ENCODE results near the gene PPTC7. TPM values are rescaled to one million over a fixed set of nuclear protein-coding genes. Genes with fewer than 3 reads are reported as not detected.
"Not testable (repeated sequence)": the region's sequence is repeated elsewhere in the genome, so short reads cannot be mapped to it uniquely, and the experiment has no call there.

Gene PPTC7
- total RNA-seq, 2 experiments from 2014 or later, result 43.1 to 44.5 TPM

GRCh38 chr12:110566993-110567392 is 16.1 kb downstream of the PPTC7 start:
- intact Hi-C loops (cut with micrococcal nuclease), result no loop called here
- TF ChIP-seq CTCF (IDR thresholded peaks at IDR 0.05), result no peak
- ChIA-PET POLR2A (interaction anchor here (1.2 to 11.8 kb wide), 3 partner anchors 10 to 99 kb away, joined by 3 to 79 read pairs (median 3); partner anchors contain the start of genes FAM216A and GPN3), CTCF (interaction anchor here (0.7 to 1.5 kb wide), 6 partner anchors 12 to 204 kb away, joined by 3 to 5 read pairs (median 4); partner anchors contain the start of gene ARPC3)
- DNase-seq, result no peak
- Mint-ChIP-seq H3K4me3 (no peak overlapping the region), H3K27ac (peak overlapping the region; percentile 40), H3K36me3 (ENCODE audit: low read depth) (peaks cover 41% of the 10 kb centered on the region), H3K27me3 (no peaks in the 10 kb centered on the region), H3K4me1 (ENCODE audit: low read depth) (peaks cover 61% of the 10 kb centered on the region), H3K9me3 (peaks cover 13% of the 10 kb centered on the region)
- ATAC-seq, result no peak

- no peak for TF ChIP-seq CTCF (IDR thresholded peaks at IDR 0.05)
- Mint-ChIP-seq H3K27ac (peak overlapping the region; percentile 76), H3K4me1 (ENCODE audit: low read depth) (peaks cover 66% of the 10 kb centered on the region), H3K9me3 (peaks cover 7% of the 10 kb centered on the region), H3K36me3 (ENCODE audit: low read depth) (peaks cover 36% of the 10 kb centered on the region), H3K27me3 (no peaks in the 10 kb centered on the region), H3K4me3 (no peak overlapping the region)
- CTCF ChIA-PET, result interaction anchor here (1.1 to 1.5 kb wide), 3 partner anchors 14 to 36 kb away, joined by 5 to 9 read pairs (median 5); no protein-coding TSS in a partner anchor
- intact Hi-C loops (cut with micrococcal nuclease), result no loop called here
- POLR2A ChIA-PET, result interaction anchor here (0.7 to 11.8 kb wide), 6 partner anchors 11 to 98 kb away, joined by 3 to 79 read pairs (median 3); partner anchors contain the start of gene FAM216A
- DNase-seq (no peak), ATAC-seq (no peak)
Observed at GRCh38 chr12:110565894-110566871, 16.9 kb downstream of the PPTC7 start.

- DNase-seq, result no peak
- Mint-ChIP-seq H3K9me3 (peaks cover under 1% of the 10 kb centered on the region), H3K4me1 (ENCODE audit: low read depth) (peaks cover 68% of the 10 kb centered on the region), H3K4me3 (no peak overlapping the region), H3K27ac (peak overlapping the region; percentile 93), H3K36me3 (ENCODE audit: low read depth) (peaks cover 33% of the 10 kb centered on the region), H3K27me3 (no peaks in the 10 kb centered on the region)
- intact Hi-C loops (cut with micrococcal nuclease), result no loop called here
- no peak for ATAC-seq
- ChIA-PET POLR2A (interaction anchor here (0.6 to 11.8 kb wide), 3 partner anchors 12 to 27 kb away, joined by 3 to 79 read pairs (median 4); no protein-coding TSS in a partner anchor), CTCF (no interaction called here)
- TF ChIP-seq CTCF (IDR thresholded peaks at IDR 0.05), result no peak
Observed at GRCh38 chr12:110564471-110564991, 18.6 kb downstream of the PPTC7 start.

GRCh38 chr12:110563702-110564470 is 19.2 kb downstream of the PPTC7 start:
- peak overlapping the region; percentile 3 for H3K4me3 Mint-ChIP-seq
- CTCF ChIA-PET, result interaction anchor here (1.0 to 1.8 kb wide), 4 partner anchors 14 to 39 kb away, joined by 3 to 5 read pairs (median 4); no protein-coding TSS in a partner anchor
- no peaks in the 10 kb centered on the region for H3K9me3 Mint-ChIP-seq

GRCh38 chr12:110562386-110562785 is 20.7 kb downstream of the PPTC7 start:
- not testable (repeated sequence) for H3K27me3 Mint-ChIP-seq, H3K9me3 Mint-ChIP-seq
- Mint-ChIP-seq H3K27ac (peak overlapping the region; percentile 93), H3K36me3 (ENCODE audit: low read depth) (peaks cover 26% of the 10 kb centered on the region), H3K4me1 (ENCODE audit: low read depth) (peaks cover 68% of the 10 kb centered on the region), H3K4me3 (peak overlapping the region; percentile 45)
- DNase-seq (peak; percentile 72), ATAC-seq (peak; percentile 75)
- intact Hi-C loops (cut with micrococcal nuclease), result loop anchor here (2.0 kb wide), 1 partner anchor 16 kb away; no protein-coding TSS in a partner anchor
- CTCF ChIA-PET, result interaction anchor here (1.0 to 1.8 kb wide), 4 partner anchors 11 to 39 kb away, joined by 3 to 7 read pairs (median 4); no protein-coding TSS in a partner anchor
- POLR2A ChIA-PET, result interaction anchor here (1.2 to 11.8 kb wide), 2 partner anchors 14 to 18 kb away, joined by 3 to 79 read pairs; no protein-coding TSS in a partner anchor

More at GRCh38 chr12:110563702-110564470, 19.2 kb downstream of the PPTC7 start:
- peaks cover 28% of the 10 kb centered on the region for H3K36me3 Mint-ChIP-seq (ENCODE audit: low read depth)
- peaks cover 67% of the 10 kb centered on the region for H3K4me1 Mint-ChIP-seq (ENCODE audit: low read depth)
- no peak for TF ChIP-seq CTCF (IDR thresholded peaks at IDR 0.05)
- peak; percentile 35 for ATAC-seq
- H3K27ac Mint-ChIP-seq, result peak overlapping the region; percentile 93
- POLR2A ChIA-PET, result interaction anchor here (0.6 to 11.8 kb wide), 7 partner anchors 13 to 1283 kb away, joined by 3 to 79 read pairs (median 4); partner anchors contain the start of genes RAD9B and VPS29
- no peaks in the 10 kb centered on the region for H3K27me3 Mint-ChIP-seq
- DNase-seq, result no peak
- intact Hi-C loops (cut with micrococcal nuclease), result loop anchor here (2.0 kb wide), 1 partner anchor 15 kb away; no protein-coding TSS in a partner anchor

Data from activated CD8-positive, alpha-beta T cell treated with anti-CD3 and anti-CD28 coated beads for 36 hours (primary cell).